H1 (cell line): ENCODE results near the gene POLR2L. TPM values are rescaled to one million over a fixed set of nuclear protein-coding genes. Genes with fewer than 3 reads are reported as not detected.
A peak's percentile ranks its signal among the peaks of the same experiment; 100 is the strongest.

ENCODE experiments used
- CTCF ChIA-PET: fragments of 300-600 bp; sonication (Branson Sonifier 250); formaldehyde crosslinking; loops from one replicate; lab custom pipeline; 2021; ENCODE audit not compliant: partially characterized antibody; lab: Charles Lee
- POLR2A ChIA-PET: fragments of 300-600 bp; sonication (Branson Sonifier 250); formaldehyde crosslinking; loops from one replicate; lab custom pipeline; 2021; ENCODE audit warnings: inconsistent platforms; ENCODE audit not compliant: partially characterized antibody; lab: Charles Lee
- DNase-seq, 2 experiments: peaks; one replicate each; pipeline versions ENCODE4 v3.0.0 to v3.0.0-alpha.2; 2010 to 2022; ENCODE audit warnings: low spot score in 2 of 2, low read depth in 1 of 2, mixed read lengths in 1 of 2
- FAIRE-seq: peaks from 2 replicates; lab custom pipeline; 2011; peaks lifted over from hg19 to GRCh38; lab: Jason Lieb, UNC
- H2AFZ ChIP-seq: 2 replicates; pipeline ENCODE4 v1.8.1; 2012; ENCODE audit warnings: low read length, inconsistent platforms
- H2AK5ac ChIP-seq: 2 replicates; pipeline ENCODE4 v1.6.1; 2013; ENCODE audit warnings: low read depth, low read length
- H2BK120ac ChIP-seq: replicated peaks from 2 replicates; pipeline ENCODE3; 2013; ENCODE audit warnings: low read depth, low read length, inconsistent platforms
- H2BK12ac ChIP-seq: 2 replicates; pipeline ENCODE4 v1.6.1; 2013; ENCODE audit warnings: low read depth, low read length
- H2BK15ac ChIP-seq: 2 replicates; pipeline ENCODE4 v1.6.1; 2013; ENCODE audit warnings: low read length
- H2BK20ac ChIP-seq: 2 replicates; pipeline ENCODE4 v1.6.1; 2013; ENCODE audit warnings: low read length
- H2BK5ac ChIP-seq: 2 replicates; pipeline ENCODE4 v1.6.1; 2013; ENCODE audit warnings: low read depth, low read length
- H3K14ac ChIP-seq: 2 replicates; pipeline ENCODE4 v1.6.1; 2013; ENCODE audit warnings: inconsistent platforms; ENCODE audit not compliant: insufficient read length
- H3K18ac ChIP-seq: 2 replicates; pipeline ENCODE4 v1.6.1; 2013; ENCODE audit warnings: low read length; ENCODE audit errors: extremely low read depth
- H3K23ac ChIP-seq: 2 replicates; pipeline ENCODE4 v1.6.1; 2013; ENCODE audit warnings: inconsistent platforms; ENCODE audit not compliant: insufficient read length
- H3K23me2 ChIP-seq: 2 replicates; pipeline ENCODE4 v1.6.1; 2013; ENCODE audit warnings: low read depth, low read length
- H3K27ac ChIP-seq: 2 replicates; pipeline ENCODE4 v1.6.1; 2011; ENCODE audit warnings: low read depth, low read length, inconsistent platforms
- H3K27me3 ChIP-seq, 4 experiments: replicated peaks in 1 of 4; 1 replicate in 1 of 4; 2 replicates in 3 of 4; pipeline versions ENCODE4 v1.6.1 to v1.8.1; 2011 to 2013; ENCODE audit warnings: low read length in 3 of 4, mild to moderate bottlenecking in 3 of 4, inconsistent platforms in 2 of 4, mixed read lengths in 2 of 4, moderate library complexity in 1 of 4; ENCODE audit not compliant: control insufficient read depth in 3 of 4, insufficient read depth in 3 of 4; ENCODE audit errors: extremely low read depth in 1 of 4
- H3K36me3 ChIP-seq, 4 experiments: 2 replicates each; pipeline versions ENCODE4 v1.6.1 to v1.8.1; 2011 to 2013; ENCODE audit warnings: mild to moderate bottlenecking in 4 of 4, low read length in 3 of 4, moderate library complexity in 2 of 4, control low read depth in 1 of 4, inconsistent platforms in 1 of 4; ENCODE audit not compliant: insufficient read depth in 4 of 4, control insufficient read depth in 2 of 4
- H3K4ac ChIP-seq: replicated peaks from 2 replicates; pipeline ENCODE3; 2013; ENCODE audit warnings: low read length, low read depth, mixed read lengths, inconsistent platforms; ENCODE audit not compliant: insufficient read length
- H3K4me1 ChIP-seq, 4 experiments: replicated peaks in 1 of 4; 1 replicate in 1 of 4; 2 replicates in 3 of 4; pipeline versions ENCODE4 v1.6.1 to v1.8.1; 2011 to 2013; ENCODE audit warnings: low read length in 3 of 4, inconsistent platforms in 2 of 4, mixed read lengths in 1 of 4; ENCODE audit not compliant: insufficient read depth in 4 of 4, control insufficient read depth in 3 of 4
- H3K4me2 ChIP-seq, 2 experiments: 2 replicates each; pipeline versions ENCODE4 v1.6.1 to v1.8.1; 2011 to 2013; ENCODE audit warnings: low read depth in 2 of 2, low read length in 2 of 2, control low read depth in 1 of 2, inconsistent platforms in 1 of 2, mild to moderate bottlenecking in 1 of 2; ENCODE audit not compliant: insufficient read depth in 1 of 2
- H3K4me3 ChIP-seq, 4 experiments: fragments of 200-600, 300-600 bp in 1 of 4; sonication (generic), shearing (Covaris generic), sonication (Bioruptor Twin) in 1 of 4; 2 replicates each; pipeline versions ENCODE4 v1.5.1 to v1.8.1; 2011 to 2016; ENCODE audit warnings: low read length in 4 of 4, low read depth in 3 of 4, control low read depth in 2 of 4, inconsistent platforms in 2 of 4, mild to moderate bottlenecking in 2 of 4, mixed read lengths in 1 of 4, moderate library complexity in 1 of 4; ENCODE audit not compliant: insufficient read depth in 2 of 4; ENCODE audit errors: extremely low read depth in 1 of 4
- H3K56ac ChIP-seq: replicated peaks from 2 replicates; pipeline ENCODE3; 2013; ENCODE audit warnings: low read depth, mild to moderate bottlenecking, mixed read lengths, low read length, inconsistent platforms; ENCODE audit not compliant: insufficient read length
- H3K79me1 ChIP-seq: 2 replicates; pipeline ENCODE4 v1.6.1; 2013; ENCODE audit warnings: low read depth, low read length, control low read depth
- H3K79me2 ChIP-seq, 2 experiments: 2 replicates each; pipeline versions ENCODE4 v1.6.1 to v1.8.1; 2012 to 2013; ENCODE audit warnings: low read length in 2 of 2, mild to moderate bottlenecking in 2 of 2, inconsistent platforms in 1 of 2; ENCODE audit not compliant: insufficient read depth in 2 of 2, control insufficient read depth in 1 of 2
- H3K9ac ChIP-seq, 4 experiments: replicated peaks in 1 of 4; 1 replicate in 1 of 4; 2 replicates in 3 of 4; pipeline versions ENCODE4 v1.6.1 to v1.8.1; 2011 to 2013; ENCODE audit warnings: low read depth in 3 of 4, low read length in 3 of 4, control low read depth in 2 of 4, mild to moderate bottlenecking in 2 of 4, moderate library complexity in 2 of 4, inconsistent platforms in 1 of 4; ENCODE audit errors: extremely low read depth in 1 of 4
- H3K9me3 ChIP-seq, 2 experiments: 2 replicates each; pipeline versions ENCODE4 v1.6.1 to v1.8.1; 2012 to 2013; ENCODE audit warnings: mild to moderate bottlenecking in 2 of 2, moderate library complexity in 2 of 2, control low read depth in 1 of 2, inconsistent platforms in 1 of 2, low read depth in 1 of 2, low read length in 1 of 2, mixed read lengths in 1 of 2; ENCODE audit not compliant: insufficient read depth in 2 of 2
- H4K20me1 ChIP-seq, 2 experiments: replicated peaks in 1 of 2; 2 replicates each; pipeline versions ENCODE3 to v1.8.1; 2011 to 2013; ENCODE audit warnings: inconsistent platforms in 2 of 2, low read length in 2 of 2, mild to moderate bottlenecking in 1 of 2; ENCODE audit not compliant: insufficient read depth in 2 of 2, control insufficient read depth in 1 of 2
- H4K5ac ChIP-seq: 2 replicates; pipeline ENCODE4 v1.6.1; 2013; ENCODE audit warnings: low read length, low read depth, mixed read lengths, inconsistent platforms; ENCODE audit not compliant: insufficient read length
- H4K8ac ChIP-seq: 2 replicates; pipeline ENCODE4 v1.8.0; 2013; ENCODE audit warnings: mild to moderate bottlenecking, moderate library complexity, low read length, inconsistent platforms; ENCODE audit not compliant: insufficient read depth; ENCODE audit errors: extremely low read depth
- H4K91ac ChIP-seq: replicated peaks from 2 replicates; pipeline ENCODE3; 2013; ENCODE audit warnings: low read length, mixed read lengths, inconsistent platforms; ENCODE audit not compliant: insufficient read length
- GABPA ChIP-seq: IDR thresholded peaks from 2 replicates; pipeline ENCODE4 v1.6.1; 2011; ENCODE audit warnings: mild to moderate bottlenecking, low read length, moderate library complexity, borderline replicate concordance; ENCODE audit not compliant: insufficient read depth
- KDM4A ChIP-seq: IDR thresholded peaks from one replicate; pipeline ENCODE4 v1.7.1; 2012; ENCODE audit warnings: low read depth, mild to moderate bottlenecking, moderate library complexity, low read length, inconsistent platforms; ENCODE audit not compliant: severe bottlenecking
- MAX ChIP-seq: IDR thresholded peaks from 2 replicates; pipeline ENCODE4 v1.6.1; 2012; ENCODE audit warnings: inconsistent platforms
- PHF8 ChIP-seq: fragments of 200-600 bp; sonication (generic); conservative IDR thresholded peaks from 2 replicates; pipeline ENCODE4 v1.7.1; 2012; ENCODE audit warnings: low read depth, mild to moderate bottlenecking, inconsistent platforms, low read length, moderate library complexity
- RBBP5 ChIP-seq: IDR thresholded peaks from 2 replicates; pipeline ENCODE4 v1.7.1; 2012; ENCODE audit warnings: low read depth, mild to moderate bottlenecking, inconsistent platforms, low read length, moderate library complexity, borderline replicate concordance
- SP1 ChIP-seq: IDR thresholded peaks from 2 replicates; pipeline ENCODE4 v1.6.1; 2011; ENCODE audit warnings: low read depth, low read length
- SRF ChIP-seq: IDR thresholded peaks from 2 replicates; pipeline ENCODE4 v1.6.1; 2011; ENCODE audit warnings: mild to moderate bottlenecking, low read depth, low read length, moderate library complexity
- SUZ12 ChIP-seq: fragments of 200-600 bp; sonication (generic); IDR thresholded peaks from 2 replicates; pipeline ENCODE4 v1.6.1; 2012; ENCODE audit warnings: mild to moderate bottlenecking, inconsistent platforms, low read length, moderate library complexity, mixed read lengths
- TAF1 ChIP-seq: IDR thresholded peaks from 2 replicates; pipeline ENCODE4 v1.6.1; 2011; ENCODE audit warnings: mild to moderate bottlenecking, low read depth, low read length
- WGBS, 2 experiments: shearing (Covaris generic) in 1 of 2; methylation state at CpG; one replicate each; pipeline versions ENCODE4 v1.1.6 to v1.1.7; 2013 to 2015; ENCODE audit warnings: low lambda C conversion rate in 2 of 2, mixed read lengths in 2 of 2, inconsistent platforms in 1 of 2, low coverage in 1 of 2, missing lambda C conversion rate in 1 of 2; ENCODE audit not compliant: insufficient replicate concordance in 2 of 2, insufficient coverage in 1 of 2, insufficient read length in 1 of 2; ENCODE audit errors: extremely low coverage in 1 of 2, missing lambda C conversion rate in 1 of 2; 5-methylcytosine and 5-hydroxymethylcytosine counted together
- polyA plus RNA-seq, 7 experiments: library from polyadenylated mRNA; depleted of rRNA in 3 of 7; stranded (reverse) in 5 of 7; unstranded in 2 of 7; fragments of >200 nt in 5 of 7; fragments of 200-250 nt in 2 of 7; gene quantifications; 1 replicate in 5 of 7; 2 replicates in 1 of 7; 4 replicates in 1 of 7; pipeline versions ENCODE4 v1.2.1 to v1.2.3, GENCODE V29; 2011 to 2013; ENCODE audit warnings: missing spikeins in 2 of 7, mixed read lengths in 2 of 7
- total RNA-seq: library from RNA; stranded (reverse); fragmentation: NEBNext Ultra II Directional; extraction: Animal tissue kit (Norgen Biotek cat#: 25700); gene quantifications from 2 replicates; pipeline ENCODE4 v1.2.1, GENCODE V29; 2021

The POLR2L gene
- total and polyA plus RNA-seq, 2 of the 8 experiments (the other 6 are each of a cell fraction or from before 2014, with no cell fraction given), result 140 to 151 TPM

- Histone ChIP-seq H2AFZ (no peak overlapping the region; the same call in 1 of the 2 replicates), H3K23ac (no peak overlapping the region), H4K91ac (peak overlapping the region; percentile 56), H3K27me3 (peaks cover 6 to 41% (median 30%) of the 10 kb centered on the region in 4 experiments), H3K4me3 (peak overlapping the region; percentile 42 to 63 (median 58)), H3K9me3 (no peaks in the 10 kb centered on the region), H3K14ac (no peak overlapping the region), H2BK12ac (peak overlapping the region; percentile 92; the same call in 1 of the 2 replicates), H3K18ac (peak overlapping the region; percentile 95), H2BK5ac (peak overlapping the region; percentile 88; the same call in 1 of the 2 replicates), H3K23me2 (peaks cover 29% of the 10 kb centered on the region), H4K8ac (peak overlapping the region; percentile 86), H3K4me1 (peaks cover 0 to 44% (median 39%) of the 10 kb centered on the region in 4 experiments; a peak in 6 of 7 replicates), H3K27ac (peak overlapping the region; percentile 56; the same call in 1 of the 2 replicates), H3K36me3 (peaks cover 0 to 10% (median 1%) of the 10 kb centered on the region in 4 experiments; a peak in 1 of 8 replicates), H3K4ac (peak overlapping the region; percentile 30), H2BK20ac (0 out of 2 replicates have a peak overlapping the region, but pooled peaks have one; percentile 48), H2BK15ac (peak overlapping the region; percentile 88; the same call in 1 of the 2 replicates), H3K4me2 (peak overlapping the region; percentile 84 to 99), H2AK5ac (no peak overlapping the region), H3K56ac (no peak overlapping the region), H3K79me2 (no peaks in the 10 kb centered on the region), H4K20me1 (peaks cover 2 to 8% of the 10 kb centered on the region in 2 experiments), H4K5ac (peak overlapping the region; percentile 10), H2BK120ac (no peak overlapping the region), H3K9ac (peak overlapping the region in 3 of 4 experiments; percentile 40 to 54 (median 50); a peak in 5 of 7 replicates), H3K79me1 (no peaks in the 10 kb centered on the region; the same call in 1 of the 2 replicates)
- FAIRE-seq (no peak), DNase-seq (peak in 1 of 2 experiments; percentile 91)
- TF ChIP-seq MAX (peak; percentile 51), GABPA (peak; percentile 11; the same call in 1 of the 2 replicates), SRF (no peak), PHF8 (peak; percentile 43; the same call in 1 of the 2 replicates), KDM4A (peak; percentile 82), TAF1 (peak; percentile 10; the same call in 1 of the 2 replicates), RBBP5 (no peak), SP1 (no peak), SUZ12 (0 out of 2 replicates have a peak, but pooled peaks have one; percentile 22)
- CTCF ChIA-PET, result interaction anchor here (2.1 to 3.5 kb wide), 2 partner anchors 12 to 21 kb away, joined by 7 to 26 read pairs; no protein-coding TSS in a partner anchor
- 4% methylated on average over 23 of the region's 66 CpGs; no CpG with 5 or more reads in 1 of the 2 experiments for WGBS, 2 experiments
- POLR2A ChIA-PET, result interaction anchor here (1.0 to 53.0 kb wide), 3 partner anchors 3 to 44 kb away, joined by 3 to 1917 read pairs (median 1917); partner anchors contain the start of genes CD151, CEND1, CRACR2B and PIDD1
Observed at GRCh38 chr11:827146-827896, 15.0 kb downstream of the POLR2L start.
